HG03442 (cell line): ENCODE results near the gene PJA2.
"Not testable (repeated sequence)": the region's sequence is repeated elsewhere in the genome, so short reads cannot be mapped to it uniquely, and the experiment has no call there.

Experiments used
- ATAC-seq: cut with Tn5 transposase; IDR thresholded peaks from one replicate; pipeline ENCODE4 v1.9.1; 2021; ENCODE audit warnings: mild to moderate bottlenecking, moderate library complexity; ENCODE audit not compliant: unreplicated experiment

The PJA2 gene

GRCh38 chr5:109310315-109310714, 99.5 kb downstream of the PJA2 start:
- no peak for ATAC-seq

GRCh38 chr5:109309326-109310063, 100.3 kb downstream of the PJA2 start:
- ATAC-seq = no peak

GRCh38 chr5:109307951-109308350, 101.8 kb downstream of the PJA2 start:
- ATAC-seq = no peak

DNA sequence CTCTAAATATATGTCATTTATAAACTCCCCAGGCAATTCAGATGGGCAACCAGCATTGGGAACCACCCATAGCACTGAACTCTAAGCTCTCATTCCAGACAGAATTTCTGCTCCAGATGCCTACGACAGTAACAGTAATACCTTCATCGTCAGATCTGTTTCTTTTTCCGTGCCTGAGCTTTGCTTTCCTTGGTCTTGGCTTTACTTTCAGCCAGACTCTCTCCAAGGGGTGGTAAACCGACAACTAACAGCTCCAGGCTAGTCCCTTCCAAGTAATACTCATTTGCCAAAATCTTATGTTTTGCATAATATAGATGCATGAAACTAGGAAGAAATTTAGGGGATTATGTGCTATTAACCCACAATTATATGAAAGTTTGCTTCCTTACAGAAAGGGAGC, 102.3 kb downstream of the PJA2 start:
- no peak for ATAC-seq

- no peak for ATAC-seq
These were observed 104.4 kb downstream of the PJA2 start for GRCh38 chr5:109305352-109305751.

GRCh38 chr5:109304309-109304708, 105.5 kb downstream of the PJA2 start:
- no peak for ATAC-seq

GRCh38 chr5:109300367-109300766, 109.4 kb downstream of the PJA2 start:
- no peak for ATAC-seq

DNA sequence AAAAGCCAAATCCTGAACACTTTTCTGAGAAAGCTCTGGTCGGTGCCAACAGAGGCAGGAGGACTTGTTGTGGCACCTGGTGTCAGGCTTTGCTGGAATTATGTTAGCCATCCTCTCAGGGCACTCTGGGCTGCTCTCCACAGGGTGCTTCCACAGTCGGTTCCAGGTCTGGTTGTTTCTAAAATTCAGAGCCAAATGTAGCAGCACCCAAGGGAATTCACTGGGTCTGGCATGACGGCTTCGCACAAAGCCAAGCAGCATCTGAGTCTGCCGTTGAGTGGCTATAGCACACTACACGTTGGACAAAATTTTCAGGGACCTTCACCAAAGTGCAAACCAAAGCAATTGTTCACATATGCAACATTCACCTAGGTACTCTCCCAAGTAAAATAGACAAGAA, 110.2 kb downstream of the PJA2 start:
- ATAC-seq = no peak

DNA sequence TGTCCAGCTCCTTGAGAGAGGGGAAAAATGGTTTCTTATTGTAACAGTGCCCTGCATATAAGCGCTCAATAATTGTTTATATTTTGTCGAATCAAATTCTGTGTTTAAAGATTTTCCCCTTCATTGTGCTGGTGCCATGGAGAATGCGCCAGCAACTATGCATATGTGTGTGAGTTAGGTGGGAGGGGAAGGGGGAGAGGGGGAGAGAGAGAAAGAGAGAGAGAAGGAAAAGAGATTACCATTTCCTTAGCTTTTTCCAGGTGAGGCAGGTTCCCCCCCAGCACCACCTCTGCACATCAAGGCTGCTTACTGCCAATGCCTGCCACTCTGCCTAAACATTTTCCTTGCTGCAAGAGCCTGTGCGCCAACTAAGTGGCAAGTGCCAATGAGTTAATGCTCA, 111.0 kb downstream of the PJA2 start:
- ATAC-seq = no peak

DNA sequence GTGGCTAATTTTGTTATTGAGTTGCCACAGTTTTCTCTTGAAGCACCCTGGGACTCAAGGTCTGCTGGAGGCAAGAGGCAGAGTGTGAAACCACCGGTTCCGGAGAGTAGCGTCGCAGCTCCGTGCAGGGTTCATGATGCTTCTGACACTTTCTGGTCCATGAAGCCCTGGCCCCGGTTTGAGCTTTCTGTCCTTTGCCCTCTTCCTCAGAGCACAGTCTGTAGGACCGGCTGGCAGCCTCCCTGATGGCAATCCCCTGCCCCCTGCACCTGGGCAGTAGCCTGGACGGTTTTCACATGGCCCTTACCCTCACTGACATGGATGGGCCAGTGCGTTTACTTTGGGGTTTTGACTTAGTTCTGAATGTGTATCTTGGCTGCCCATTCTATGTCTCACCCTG, 111.9 kb downstream of the PJA2 start:
- no peak for ATAC-seq

GRCh38 chr5:109291090-109291489, 118.7 kb downstream of the PJA2 start:
- no peak for ATAC-seq

DNA sequence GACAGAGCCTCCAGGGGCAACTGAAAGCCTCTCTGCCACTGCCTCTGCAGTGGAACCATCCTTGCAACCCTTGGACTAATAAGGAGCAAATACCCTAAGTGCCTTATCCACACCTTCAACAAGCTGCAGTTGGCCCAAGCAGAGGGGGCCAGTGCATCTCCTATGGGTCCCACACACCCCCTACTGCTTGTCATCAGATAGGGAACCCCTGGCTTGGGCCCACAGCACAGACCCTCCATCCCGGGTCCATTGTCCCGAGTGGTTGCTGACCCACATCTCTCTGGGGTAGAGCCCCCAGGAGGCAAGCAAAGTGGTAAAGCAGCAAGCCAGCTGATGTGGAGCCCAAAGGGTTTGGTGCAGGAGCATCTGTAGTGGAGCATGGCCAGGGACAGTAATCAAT, 119.5 kb downstream of the PJA2 start:
- no peak for ATAC-seq

DNA sequence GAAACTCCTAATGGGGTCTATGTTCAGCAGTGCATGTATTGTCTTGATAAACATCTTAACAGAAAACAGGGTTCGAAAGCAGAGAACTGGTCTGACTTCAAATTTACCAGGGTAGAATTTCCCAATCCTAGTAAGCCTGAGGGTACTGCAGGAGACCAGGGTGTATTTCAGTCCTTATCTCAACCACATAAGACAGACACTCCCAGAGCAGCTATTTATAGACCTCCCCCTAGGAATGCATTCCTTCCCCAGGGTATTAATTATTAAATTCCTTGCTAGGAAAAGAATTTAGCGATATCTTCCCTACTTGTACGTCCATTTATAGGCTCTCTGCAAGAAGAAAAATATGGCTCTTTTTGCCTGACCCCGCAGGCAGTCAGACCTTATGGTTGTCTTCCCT, 123.1 kb downstream of the PJA2 start:
- ATAC-seq = not testable (repeated sequence)
